Mesothelial cell of epicardium (in vitro differentiated cells): Measurements from ENCODE around the gene SOCS4. TPM values are rescaled to one million over a fixed set of nuclear protein-coding genes. Genes with fewer than 3 reads are reported as not detected.
A peak's percentile ranks its signal among the peaks of the same experiment; 100 is the strongest.

Experiments
- DNase-seq, 2 experiments: peaks; one replicate each; pipeline ENCODE4 v3.0.0; 2021; ENCODE audit warnings: low spot score in 2 of 2; ENCODE audit not compliant: unreplicated experiment in 2 of 2
- H3K27ac Mint-ChIP-seq: 2 replicates; pipeline ENCODE4 v1.8.0; 2021; ENCODE audit warnings: mixed read lengths
- H3K27me3 Mint-ChIP-seq: 2 replicates; pipeline ENCODE4 v1.8.0; 2021; ENCODE audit warnings: low read depth, mixed read lengths
- H3K36me3 Mint-ChIP-seq: 2 replicates; pipeline ENCODE4 v1.8.0; 2021; ENCODE audit warnings: mixed read lengths
- H3K4me1 Mint-ChIP-seq: 2 replicates; pipeline ENCODE4 v1.8.0; 2021; ENCODE audit warnings: mixed read lengths
- H3K4me3 Mint-ChIP-seq: 2 replicates; pipeline ENCODE4 v1.8.0; 2021; ENCODE audit warnings: mild to moderate bottlenecking, moderate library complexity, mixed read lengths
- H3K9me3 Mint-ChIP-seq: 2 replicates; pipeline ENCODE4 v1.8.0; 2021; ENCODE audit warnings: mixed read lengths
- total RNA-seq: library from RNA; stranded (reverse); gene quantifications from 3 replicates; pipeline ENCODE4 v1.2.1, GENCODE V29; 2021
- TF ChIP-seq, protein P1 (sequence below): fragments of 200-600 bp; sonication (generic); IDR thresholded peaks from one replicate; pipeline ENCODE4 v1.5.0; 2021; ENCODE audit warnings: antibody characterized with exemption; ENCODE audit not compliant: unreplicated experiment

Gene SOCS4
- total RNA-seq, 1 donor from 2014 or later: 21.6 TPM

DNA sequence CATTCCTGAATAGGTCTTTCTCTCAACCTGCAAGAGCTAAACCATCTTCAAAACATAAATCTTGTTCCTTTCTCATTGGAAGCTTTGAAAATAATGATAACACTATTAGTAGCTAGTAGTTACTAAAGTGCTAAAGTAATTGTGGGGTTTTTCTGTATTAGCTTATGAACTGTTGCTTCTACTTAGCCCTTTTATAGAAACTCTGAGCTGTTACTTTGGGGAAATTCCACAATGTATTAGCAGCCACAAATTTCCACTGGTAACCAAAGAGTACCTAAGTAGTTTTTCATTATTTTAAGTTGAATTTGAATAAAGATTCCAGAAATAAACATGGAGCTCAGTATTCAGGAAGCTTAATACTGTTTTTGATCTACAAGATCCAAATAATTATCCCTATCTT lies 18.1 kb downstream of the SOCS4 start:
- Mint-ChIP-seq H3K27ac (no peak overlapping the region), H3K36me3 (peaks cover 7% of the 10 kb centered on the region), H3K4me1 (peaks cover 3% of the 10 kb centered on the region), H3K9me3 (no peaks in the 10 kb centered on the region), H3K4me3 (no peak overlapping the region), H3K27me3 (no peaks in the 10 kb centered on the region)
- TF ChIP-seq, protein P1, sequence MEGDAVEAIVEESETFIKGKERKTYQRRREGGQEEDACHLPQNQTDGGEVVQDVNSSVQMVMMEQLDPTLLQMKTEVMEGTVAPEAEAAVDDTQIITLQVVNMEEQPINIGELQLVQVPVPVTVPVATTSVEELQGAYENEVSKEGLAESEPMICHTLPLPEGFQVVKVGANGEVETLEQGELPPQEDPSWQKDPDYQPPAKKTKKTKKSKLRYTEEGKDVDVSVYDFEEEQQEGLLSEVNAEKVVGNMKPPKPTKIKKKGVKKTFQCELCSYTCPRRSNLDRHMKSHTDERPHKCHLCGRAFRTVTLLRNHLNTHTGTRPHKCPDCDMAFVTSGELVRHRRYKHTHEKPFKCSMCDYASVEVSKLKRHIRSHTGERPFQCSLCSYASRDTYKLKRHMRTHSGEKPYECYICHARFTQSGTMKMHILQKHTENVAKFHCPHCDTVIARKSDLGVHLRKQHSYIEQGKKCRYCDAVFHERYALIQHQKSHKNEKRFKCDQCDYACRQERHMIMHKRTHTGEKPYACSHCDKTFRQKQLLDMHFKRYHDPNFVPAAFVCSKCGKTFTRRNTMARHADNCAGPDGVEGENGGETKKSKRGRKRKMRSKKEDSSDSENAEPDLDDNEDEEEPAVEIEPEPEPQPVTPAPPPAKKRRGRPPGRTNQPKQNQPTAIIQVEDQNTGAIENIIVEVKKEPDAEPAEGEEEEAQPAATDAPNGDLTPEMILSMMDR: no peak
- no peak for DNase-seq

DNA sequence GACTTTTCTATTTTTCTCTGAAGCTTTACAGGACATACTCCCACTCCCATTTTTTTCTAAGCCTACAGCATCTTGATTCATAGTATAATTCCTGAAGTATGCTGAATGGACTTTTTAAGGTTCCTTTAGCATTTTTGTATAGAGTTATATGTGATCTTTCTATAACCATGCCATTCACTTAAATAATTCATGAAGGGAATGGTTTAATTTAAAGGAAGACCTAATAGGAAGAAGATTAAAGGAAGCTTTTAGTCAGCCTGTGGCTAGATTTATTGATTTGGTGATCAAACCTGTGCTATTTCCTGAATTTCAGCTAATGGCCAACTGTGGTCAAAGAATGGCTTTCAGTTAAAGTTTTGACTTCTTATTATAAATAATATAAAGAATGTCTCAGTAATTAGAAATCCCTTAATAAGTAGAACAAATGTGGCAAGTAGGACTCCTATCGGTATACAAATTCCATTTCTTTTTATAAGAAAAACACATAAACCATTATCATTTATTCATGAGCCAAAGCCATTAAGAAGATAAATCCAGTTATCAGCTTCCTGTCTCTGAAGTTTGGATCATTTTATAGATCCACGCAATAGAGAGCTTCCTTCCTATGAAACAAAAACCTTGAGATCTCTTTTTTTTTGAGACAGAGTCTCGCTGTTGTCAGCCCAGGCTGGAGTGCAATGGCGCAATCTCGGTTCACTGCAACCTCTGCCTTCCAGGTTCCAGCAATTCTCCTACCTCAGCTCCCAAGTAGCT lies 20.4 kb downstream of the SOCS4 start:
- Mint-ChIP-seq H3K4me1 (peaks cover 10% of the 10 kb centered on the region), H3K36me3 (peaks cover 7% of the 10 kb centered on the region), H3K9me3 (no peaks in the 10 kb centered on the region), H3K27me3 (no peaks in the 10 kb centered on the region), H3K4me3 (no peak overlapping the region), H3K27ac (no peak overlapping the region)
- TF ChIP-seq, protein P1: no peak
- DNase-seq: no peak

DNA sequence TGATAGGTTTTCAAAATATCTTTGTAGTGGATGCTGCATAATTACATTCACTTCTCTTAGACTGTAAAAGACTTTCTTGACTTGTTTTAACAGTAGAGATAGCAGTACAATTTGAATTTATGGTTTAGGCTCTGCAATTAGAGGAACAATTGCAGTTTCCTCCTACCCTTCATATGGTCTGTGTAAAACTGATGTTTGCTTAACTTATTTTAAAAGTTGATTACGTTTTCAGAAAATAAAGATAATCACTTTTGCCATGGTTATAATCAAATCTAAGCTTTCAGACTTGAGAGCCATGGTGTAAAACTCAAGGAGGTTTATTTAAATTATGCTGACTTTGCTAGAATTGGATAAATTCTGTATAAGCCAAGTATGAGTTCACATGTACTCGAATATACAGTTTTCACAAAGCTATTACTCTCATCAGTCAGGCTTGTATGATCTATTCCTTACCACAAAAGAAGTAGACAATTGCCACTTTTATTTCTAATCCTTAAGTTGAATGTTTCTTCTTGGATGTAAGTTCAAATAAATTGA lies 21.9 kb downstream of the SOCS4 start:
- H3K9me3 Mint-ChIP-seq: no peaks in the 10 kb centered on the region
- TF ChIP-seq, protein P1: no peak
- H3K36me3 Mint-ChIP-seq: no peaks in the 10 kb centered on the region
- peaks cover 24% of the 10 kb centered on the region for H3K4me1 Mint-ChIP-seq
- H3K27ac Mint-ChIP-seq: no peak overlapping the region
- DNase-seq: no peak
- H3K4me3 Mint-ChIP-seq: no peak overlapping the region
- H3K27me3 Mint-ChIP-seq: no peaks in the 10 kb centered on the region

DNA sequence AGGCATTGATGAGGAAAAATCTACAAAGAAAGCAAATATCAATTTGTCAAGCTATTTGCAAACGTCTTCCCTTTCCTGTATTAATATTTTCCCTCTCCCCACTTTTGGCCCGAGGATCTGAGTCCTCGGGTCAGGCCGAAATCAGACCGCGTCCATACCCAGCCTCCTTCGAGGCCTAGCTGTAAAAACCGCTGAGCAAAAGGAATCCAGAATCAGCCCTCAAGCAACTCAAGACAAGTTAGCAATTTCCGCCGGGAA lies 24.1 kb downstream of the SOCS4 start:
- H3K4me1 Mint-ChIP-seq: peaks cover 32% of the 10 kb centered on the region
- TF ChIP-seq, protein P1: no peak
- no peaks in the 10 kb centered on the region for H3K9me3 Mint-ChIP-seq
- DNase-seq: no peak
- H3K4me3 Mint-ChIP-seq: peak overlapping the region; percentile 92
- peaks cover 8% of the 10 kb centered on the region for H3K36me3 Mint-ChIP-seq
- peak overlapping the region; percentile 100 for H3K27ac Mint-ChIP-seq
- H3K27me3 Mint-ChIP-seq: no peaks in the 10 kb centered on the region

DNA sequence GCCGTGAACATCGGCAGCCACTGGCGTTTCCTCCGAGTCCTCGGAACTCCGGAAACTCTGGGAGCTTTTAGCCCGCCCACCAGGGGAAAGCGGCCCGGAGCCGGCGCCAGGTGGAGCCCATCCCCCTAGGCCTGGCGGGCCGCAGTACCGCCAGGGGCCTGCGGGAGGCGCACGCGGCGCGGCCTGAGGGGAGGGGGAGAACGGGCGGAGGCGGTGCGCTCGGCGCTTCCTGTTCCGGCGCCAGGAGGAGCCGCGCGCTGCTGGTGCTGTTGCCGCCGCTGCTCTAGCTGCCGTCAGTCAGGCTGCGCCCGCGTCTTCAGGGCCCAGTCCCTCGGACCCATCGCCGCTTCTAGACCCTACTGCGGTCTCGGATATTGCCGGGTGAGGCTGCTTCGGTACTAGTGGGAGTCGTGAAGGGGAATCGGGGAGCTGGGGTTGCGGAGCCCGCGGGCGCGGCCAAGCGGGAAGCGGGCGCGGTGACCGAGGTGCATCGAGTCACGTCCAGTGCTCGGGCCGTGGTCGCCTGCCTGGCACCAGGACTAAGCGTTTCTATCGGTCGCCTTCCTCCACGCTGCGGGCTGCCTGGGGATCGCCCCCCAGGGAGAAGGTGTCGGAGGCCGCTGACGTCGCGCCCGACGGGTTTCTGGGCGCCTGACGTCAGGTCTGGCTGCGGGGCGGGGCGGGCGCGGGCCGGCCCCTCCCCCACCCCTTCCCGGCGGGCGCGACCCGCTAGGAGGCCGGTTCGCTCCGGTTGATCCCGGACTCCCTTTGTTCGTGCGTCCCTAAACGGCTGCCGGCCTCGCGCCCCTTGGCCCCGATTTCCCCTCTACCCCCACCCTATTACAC lies 24.6 kb downstream of the SOCS4 start, which contains the start of gene MAPK1IP1L:
MAPK1IP1L (plus strand) TSS at position 225 of the 846 bp plus-strand sequence. CDS start 10,037 bp downstream, outside the sequence.
- Mint-ChIP-seq H3K27ac (peak within 1 kb of the TSS; percentile 100), H3K4me1 (peaks cover 32% of the 10 kb centered on the region), H3K36me3 (peaks cover 8% of the 10 kb centered on the region), H3K9me3 (no peaks in the 10 kb centered on the region), H3K27me3 (no peaks in the 10 kb centered on the region), H3K4me3 (peak within 1 kb of the TSS; percentile 92)
- TF ChIP-seq, protein P1: peak; percentile 97
- peak; percentile 87 to 99 for DNase-seq
